GM12878 (cell line): Measurements from ENCODE around the gene FAM81A. TPM values are rescaled to one million over a fixed set of nuclear protein-coding genes. Genes with fewer than 3 reads are reported as not detected.

Experiments
- ATAC-seq: fragments of 200-7000 bp; cut with Tn5 transposase; 3 replicates; pipeline ENCODE4 v1.9.1; 2020; ENCODE audit warnings: mild to moderate bottlenecking, moderate library complexity
- BruUV-seq: library from RNA; stranded (reverse); fragments of 400-500 nt; replicated peaks from 2 replicates; lab custom pipeline; 2021; lab: Mats Ljungman, UMichigan
- CTCF ChIA-PET: fragments of 300-600 bp; sonication (Branson Sonifier 250); formaldehyde crosslinking; extraction: SDS; loops from one replicate; lab custom pipeline; 2021; ENCODE audit warnings: inconsistent platforms; lab: Yijun Ruan, JAX
- POLR2A ChIA-PET: fragments of 350-600 bp; formaldehyde crosslinking; extraction: SDS; loops from one replicate; lab custom pipeline; 2021; ENCODE audit warnings: inconsistent platforms; lab: Charles Lee
- RAD21 ChIA-PET: fragments of 300-600 bp; sonication (Branson Sonifier 250); formaldehyde crosslinking; loops from one replicate; lab custom pipeline; 2023; ENCODE audit warnings: antibody characterized with exemption; ENCODE audit not compliant: unreplicated experiment; lab: Charles Lee
- SMC1A ChIA-PET: fragments of 300-600 bp; sonication (Branson Sonifier 250); formaldehyde crosslinking; loops from one replicate; lab custom pipeline; 2023; ENCODE audit not compliant: unreplicated experiment, uncharacterized antibody; lab: Charles Lee
- DNase-seq: peaks from one replicate; pipeline ENCODE4 v3.0.0-alpha.2; 2011; ENCODE audit warnings: low read depth, low spot score
- FAIRE-seq: peaks from 3 replicates; lab custom pipeline; 2011; peaks lifted over from hg19 to GRCh38; lab: Jason Lieb, UNC
- H2AFZ ChIP-seq: 2 replicates; pipeline ENCODE4 v1.6.0; 2011; ENCODE audit warnings: low read depth, low read length, control low read depth; ENCODE audit not compliant: control insufficient read depth
- H3K27ac ChIP-seq: 2 replicates; pipeline ENCODE4 v1.5.1; 2011; ENCODE audit warnings: control low read depth; ENCODE audit not compliant: control insufficient read depth, insufficient read depth
- H3K27me3 ChIP-seq, 2 experiments: replicated peaks in 1 of 2; 2 replicates each; pipeline versions ENCODE4 v1.6.0 to v1.6.1; 2011; ENCODE audit warnings: low read length in 1 of 2; ENCODE audit not compliant: control insufficient read depth in 2 of 2, insufficient read depth in 2 of 2
- H3K36me3 ChIP-seq, 2 experiments: 2 replicates each; pipeline ENCODE4 v1.5.1; 2011; ENCODE audit warnings: low read length in 1 of 2; ENCODE audit not compliant: control insufficient read depth in 2 of 2, insufficient read depth in 2 of 2
- H3K4me1 ChIP-seq: 2 replicates; pipeline ENCODE4 v1.6.1; 2011; ENCODE audit warnings: mild to moderate bottlenecking, low read length, moderate library complexity, mixed read lengths; ENCODE audit not compliant: control insufficient read depth, insufficient read depth
- H3K4me2 ChIP-seq: 2 replicates; pipeline ENCODE4 v1.6.0; 2011; ENCODE audit warnings: control low read depth; ENCODE audit not compliant: control insufficient read depth, insufficient read depth
- H3K4me3 ChIP-seq: fragments of 200-600 bp; sonication (generic); 2 replicates; pipeline ENCODE4 v1.5.1; 2016
- H3K79me2 ChIP-seq: 2 replicates; pipeline ENCODE4 v1.6.0; 2011; ENCODE audit warnings: low read length; ENCODE audit not compliant: control insufficient read depth, insufficient read depth
- H3K9ac ChIP-seq: 2 replicates; pipeline ENCODE4 v1.8.0; 2011; ENCODE audit warnings: low read length, control low read depth, mixed read lengths; ENCODE audit not compliant: control insufficient read depth, insufficient read depth
- H3K9me3 ChIP-seq: replicated peaks from 3 replicates; pipeline ENCODE4 v1.5.1; 2011; ENCODE audit warnings: mild to moderate bottlenecking, low read length; ENCODE audit not compliant: control insufficient read depth, insufficient read depth
- H4K20me1 ChIP-seq: 2 replicates; pipeline ENCODE4 v1.6.0; 2011; ENCODE audit not compliant: control insufficient read depth, insufficient read depth
- BMI1 ChIP-seq: fragments of 450-650 bp; IDR thresholded peaks from 2 replicates; pipeline ENCODE4 v1.6.1; 2016; ENCODE audit warnings: mild to moderate bottlenecking, moderate library complexity, borderline replicate concordance
- HDAC6 ChIP-seq: fragments of 200-600 bp; sonication (generic); IDR thresholded peaks from one replicate; pipeline ENCODE4 v1.8.0; 2017; ENCODE audit warnings: antibody characterized with exemption; ENCODE audit not compliant: unreplicated experiment
- POLR2AphosphoS5 ChIP-seq: IDR thresholded peaks from 2 replicates; pipeline ENCODE4 v1.6.1; 2011; ENCODE audit warnings: mild to moderate bottlenecking, low read length, inconsistent platforms
- SPI1 ChIP-seq: IDR thresholded peaks from 2 replicates; pipeline ENCODE4 v1.6.1; 2011; ENCODE audit warnings: low read depth, mild to moderate bottlenecking, low read length, moderate library complexity, borderline replicate concordance; ENCODE audit not compliant: insufficient read depth
- SUZ12 ChIP-seq: fragments of 200-600 bp; sonication (generic); IDR thresholded peaks from one replicate; pipeline ENCODE4 v1.6.1; 2018; ENCODE audit warnings: antibody characterized with exemption, mild to moderate bottlenecking; ENCODE audit not compliant: unreplicated experiment
- WGBS: methylation state at CpG from one replicate; pipeline ENCODE4 v1.1.6; 2016; ENCODE audit warnings: low lambda C conversion rate; ENCODE audit not compliant: insufficient replicate concordance, insufficient coverage; ENCODE audit errors: missing lambda C conversion rate; 5-methylcytosine and 5-hydroxymethylcytosine counted together
- in situ Hi-C: fragments of 300-500 bp; cut with MboI; formaldehyde crosslinking; loops from 9 replicates; pipeline ENCODE4 v1.14.3; 2018; ENCODE audit warnings: mixed read lengths
- intact Hi-C: fragments of 100-400 bp; cut with micrococcal nuclease; formaldehyde crosslinking; loops from one replicate; pipeline ENCODE4 v1.14.2; 2022; ENCODE audit not compliant: unreplicated experiment
- polyA plus RNA-seq, 11 experiments: library from polyadenylated mRNA; depleted of rRNA in 4 of 11; unstranded in 6 of 11; stranded (reverse) in 5 of 11; fragments of >200 nt; fragmentation: Nextera tagmentation in 4 of 11; fragmentation: Illumina TruSeq in 1 of 11; extraction: Ambion mirVana in 4 of 11; extraction: Trizol in 1 of 11; gene quantifications; 1 replicate in 1 of 11; 2 replicates in 10 of 11; pipeline versions ENCODE4 v1.2.1 to v1.2.3, GENCODE V29; 2011 to 2016; ENCODE audit warnings: inconsistent platforms in 2 of 11, missing spikeins in 2 of 11, low read depth in 1 of 11
- total RNA-seq, 4 experiments: library from RNA; depleted of rRNA in 3 of 4; stranded (reverse); fragments of >200 nt in 3 of 4; fragmentation: Illumina TruSeq in 1 of 4; extraction: Trizol in 1 of 4; gene quantifications; 2 replicates each; pipeline versions ENCODE4 v1.2.1 to v1.2.3, GENCODE V29; 2013 to 2021

The FAM81A gene
- total and polyA plus RNA-seq, 10 of the 15 experiments (the other 5 are each of a cell fraction or from before 2014, with no cell fraction given) = 0.18 to 34.5 (median 16.2) TPM

DNA sequence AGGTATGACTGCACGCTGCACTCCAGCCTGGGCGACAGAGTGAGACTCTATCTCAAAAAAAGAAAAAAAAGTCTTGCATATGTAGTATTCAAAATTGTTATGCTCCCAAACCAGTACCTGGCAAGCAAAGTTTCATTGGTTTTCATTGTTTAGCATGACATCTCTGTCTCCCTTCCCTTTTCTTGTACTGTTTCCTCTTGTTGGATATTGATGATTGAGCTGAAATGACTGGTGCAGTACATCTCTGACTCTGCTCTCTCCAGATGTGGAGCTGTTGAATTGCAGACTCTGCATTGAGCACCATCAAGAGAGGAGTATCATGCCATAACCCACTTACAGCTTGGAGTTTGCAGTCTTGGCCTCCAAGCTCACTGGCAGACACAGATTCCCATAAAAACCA lies 77.2 kb downstream of the FAM81A start:
- no TSS peak for BruUV-seq
- WGBS = 67% methylated on average over 2 of the region's 2 CpGs
- peaks cover 20% of the 10 kb centered on the region for H3K4me1 ChIP-seq
- ChIA-PET RAD21 (interaction anchor here (0.6 to 4.6 kb wide), 9 partner anchors 8 to 559 kb away, joined by 3 to 36 read pairs (median 5); no protein-coding TSS in a partner anchor), CTCF (interaction anchor here (1.0 to 6.1 kb wide), 12 partner anchors 8 to 535 kb away, joined by 3 to 62 read pairs (median 5); no protein-coding TSS in a partner anchor)
- TF ChIP-seq SUZ12 (no peak), SPI1 (peak; percentile 34; the same call in 1 of the 2 replicates), POLR2AphosphoS5 (no peak), HDAC6 (no peak), BMI1 (no peak)
- TF ChIP-seq, all 136 proteins: peak for 1
- Histone ChIP-seq H3K9me3 (no peaks in the 10 kb centered on the region), H3K36me3 (no peaks in the 10 kb centered on the region), H3K9ac (no peak overlapping the region), H4K20me1 (no peaks in the 10 kb centered on the region), H3K4me2 (no peak overlapping the region; the same call in 1 of the 2 replicates), H3K79me2 (no peaks in the 10 kb centered on the region), H3K27ac (no peak overlapping the region), H2AFZ (peak overlapping the region; percentile 11; the same call in 1 of the 2 replicates), H3K4me3 (no peak overlapping the region), H3K27me3 (no peaks in the 10 kb centered on the region)
- POLR2A ChIA-PET = interaction anchor here (0.6 kb wide), 1 partner anchor 494 kb away, joined by 3 read pairs; no protein-coding TSS in a partner anchor
- intact Hi-C loops (loop anchor here (5.0 to 10.0 kb wide), 2 partner anchors 538 to 670 kb away; no protein-coding TSS in a partner anchor), in situ Hi-C loops (no loop called here)
- no peak for DNase-seq
- ATAC-seq = peak; percentile 32; the same call in 2 of the 3 replicates
- no peak for FAIRE-seq
- SMC1A ChIA-PET = interaction anchor here (0.6 to 5.9 kb wide), 11 partner anchors 8 to 349 kb away, joined by 3 to 45 read pairs (median 7); no protein-coding TSS in a partner anchor
